ENCODE measurements around the gene MTMR10.

MTMR10 gene, protein sequence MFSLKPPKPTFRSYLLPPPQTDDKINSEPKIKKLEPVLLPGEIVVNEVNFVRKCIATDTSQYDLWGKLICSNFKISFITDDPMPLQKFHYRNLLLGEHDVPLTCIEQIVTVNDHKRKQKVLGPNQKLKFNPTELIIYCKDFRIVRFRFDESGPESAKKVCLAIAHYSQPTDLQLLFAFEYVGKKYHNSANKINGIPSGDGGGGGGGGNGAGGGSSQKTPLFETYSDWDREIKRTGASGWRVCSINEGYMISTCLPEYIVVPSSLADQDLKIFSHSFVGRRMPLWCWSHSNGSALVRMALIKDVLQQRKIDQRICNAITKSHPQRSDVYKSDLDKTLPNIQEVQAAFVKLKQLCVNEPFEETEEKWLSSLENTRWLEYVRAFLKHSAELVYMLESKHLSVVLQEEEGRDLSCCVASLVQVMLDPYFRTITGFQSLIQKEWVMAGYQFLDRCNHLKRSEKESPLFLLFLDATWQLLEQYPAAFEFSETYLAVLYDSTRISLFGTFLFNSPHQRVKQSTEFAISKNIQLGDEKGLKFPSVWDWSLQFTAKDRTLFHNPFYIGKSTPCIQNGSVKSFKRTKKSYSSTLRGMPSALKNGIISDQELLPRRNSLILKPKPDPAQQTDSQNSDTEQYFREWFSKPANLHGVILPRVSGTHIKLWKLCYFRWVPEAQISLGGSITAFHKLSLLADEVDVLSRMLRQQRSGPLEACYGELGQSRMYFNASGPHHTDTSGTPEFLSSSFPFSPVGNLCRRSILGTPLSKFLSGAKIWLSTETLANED

DNA sequence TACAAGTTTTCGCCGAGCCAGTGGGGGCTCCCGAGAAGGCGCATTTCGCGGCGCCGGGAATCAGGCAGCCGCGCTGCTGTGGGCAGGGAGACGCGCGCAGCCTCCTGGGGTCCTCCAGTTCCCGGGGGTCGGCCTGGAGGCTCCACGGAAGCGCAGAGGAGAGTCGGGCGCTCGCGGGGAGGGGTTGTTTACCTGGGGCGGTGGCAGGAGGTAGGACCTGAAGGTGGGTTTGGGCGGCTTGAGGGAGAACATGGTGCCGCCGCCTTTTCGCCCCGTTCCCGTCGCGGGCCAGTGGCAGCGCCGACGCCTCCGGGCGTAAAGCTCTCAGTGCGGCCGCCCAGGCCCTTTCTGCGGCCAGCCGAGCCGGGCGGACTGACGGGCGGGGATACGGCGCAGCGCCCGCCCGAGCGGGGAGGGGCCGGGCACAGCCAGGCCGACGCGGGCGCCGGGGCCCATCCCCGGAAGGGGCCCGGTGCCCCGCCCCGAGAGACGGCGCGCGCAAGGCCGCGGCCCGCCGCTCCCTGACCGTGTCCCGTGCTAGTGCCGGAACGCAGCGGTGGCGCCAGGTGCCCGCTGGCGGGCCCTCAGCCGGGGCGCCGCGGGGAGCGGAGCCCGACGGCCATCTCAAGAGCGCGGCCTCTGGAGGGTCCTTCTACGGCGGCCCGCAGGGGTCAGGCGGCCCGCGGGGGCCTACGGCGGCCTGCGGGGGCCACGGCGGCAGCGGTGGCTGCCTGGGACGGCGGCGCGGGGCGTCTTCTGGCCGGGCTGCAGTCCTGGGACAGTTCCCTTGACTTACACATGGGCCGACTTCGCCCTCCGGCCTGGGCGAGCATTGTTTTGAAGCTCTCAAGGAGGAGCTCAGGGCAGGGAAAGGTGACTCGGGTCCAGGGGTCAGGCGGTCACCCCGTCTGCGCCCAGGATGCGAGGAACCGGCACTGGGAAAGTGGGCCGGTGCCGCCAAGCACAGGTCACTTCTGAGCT is at the start of gene MTMR10:
MTMR10 (minus strand) TSS at position 374 of the 981 bp plus-strand sequence; CDS start at position 252, 122 bp downstream.
- DNase-seq (ENCODE audit: low read depth) = peak; percentile 36

DNA sequence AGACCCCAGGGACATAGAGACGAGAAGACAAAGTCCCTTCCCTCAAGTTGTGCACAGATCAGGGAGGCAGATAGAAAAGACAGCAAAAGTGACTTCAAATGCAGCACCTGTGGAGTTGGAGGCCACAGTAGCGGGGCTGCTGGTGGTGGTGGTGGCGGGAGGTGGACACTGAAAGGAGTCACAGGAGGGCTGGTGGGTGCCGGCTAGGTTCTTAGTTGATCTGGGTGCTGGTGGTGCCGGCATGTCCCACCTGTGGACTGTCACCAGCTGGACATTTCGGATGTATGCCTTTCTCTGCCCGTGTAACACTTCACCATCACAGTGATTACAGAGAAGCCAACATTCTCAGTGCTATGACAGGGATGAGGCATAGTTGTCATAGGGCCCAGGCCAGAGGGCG is 49.2 kb upstream of the MTMR10 start:
- no peak for DNase-seq (ENCODE audit: low read depth)

DNA sequence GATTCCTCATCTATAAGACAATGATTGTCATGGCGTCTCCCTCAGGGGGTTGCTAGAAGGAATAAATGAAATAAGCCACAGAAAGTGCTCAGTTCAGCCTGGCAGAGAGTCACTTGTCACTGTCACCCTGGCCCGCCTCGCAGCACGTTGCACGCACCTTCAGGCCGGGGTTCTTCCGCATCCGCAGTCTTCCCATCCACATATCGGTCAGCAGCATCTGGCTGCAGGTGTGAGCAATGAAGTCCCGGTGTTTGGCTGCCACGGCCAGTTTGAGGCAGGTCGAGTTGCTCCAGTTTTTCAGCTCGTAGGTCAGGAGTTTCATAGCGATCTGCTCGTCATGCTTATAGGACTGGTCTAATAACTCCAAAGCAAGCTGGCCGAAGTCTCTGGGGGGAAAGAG is 48.5 kb upstream of the MTMR10 start:
- DNase-seq (ENCODE audit: low read depth) = no peak

DNA sequence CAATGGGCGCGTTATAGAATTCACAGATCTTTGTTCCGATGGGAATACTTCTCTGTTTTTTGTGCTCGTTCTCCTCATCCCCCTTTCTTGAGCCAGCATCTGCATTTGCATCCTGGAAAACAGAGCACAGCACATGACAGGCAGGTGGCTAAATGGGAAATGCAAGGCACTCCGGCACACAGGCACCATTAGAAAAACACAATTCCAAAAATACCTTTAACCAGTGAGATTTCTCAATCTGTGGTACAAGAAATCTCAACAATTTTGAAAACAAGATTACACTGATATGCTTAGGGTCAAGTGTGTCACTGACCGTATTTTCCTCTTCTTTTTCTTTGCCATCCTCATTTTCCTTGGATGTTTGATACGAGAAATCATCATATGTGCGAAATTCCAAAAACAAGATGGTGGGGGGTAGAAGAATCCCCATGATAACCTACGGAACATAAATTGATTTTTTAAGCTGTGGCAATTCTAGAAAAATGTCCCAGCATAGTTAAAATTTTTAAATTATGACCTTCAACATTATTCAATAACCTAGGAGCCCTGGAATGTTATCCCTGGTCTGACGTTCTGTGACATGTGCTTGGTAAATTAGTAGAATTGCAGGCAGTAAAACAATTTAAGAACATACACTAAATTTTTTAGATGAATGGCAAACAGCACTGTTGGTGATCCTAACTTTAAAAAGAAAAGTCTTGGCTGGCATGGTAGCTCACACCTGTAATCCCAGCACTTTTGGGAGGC is 46.5 kb upstream of the MTMR10 start:
- no peak for DNase-seq (ENCODE audit: low read depth)

DNA sequence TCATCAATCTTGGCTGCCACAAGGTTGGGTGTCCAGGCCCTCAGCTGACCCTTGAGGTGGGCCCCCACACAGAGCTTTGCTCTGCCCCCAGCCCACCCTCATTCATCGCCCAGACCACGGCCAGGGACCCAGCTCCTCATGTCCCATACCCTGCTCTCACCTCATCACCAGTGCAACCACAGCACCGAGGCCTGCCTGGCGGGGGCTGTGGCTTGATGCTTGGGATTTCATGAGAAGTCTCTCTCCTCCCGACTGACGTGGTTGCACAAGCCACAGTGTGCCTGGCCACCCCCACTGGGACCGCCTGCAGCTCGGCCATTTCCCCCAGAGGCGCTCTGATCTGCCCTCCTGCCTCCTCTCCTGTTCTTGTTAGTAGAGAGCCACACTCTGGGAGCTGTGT is 45.4 kb upstream of the MTMR10 start:
- DNase-seq (ENCODE audit: low read depth) = no peak

DNA sequence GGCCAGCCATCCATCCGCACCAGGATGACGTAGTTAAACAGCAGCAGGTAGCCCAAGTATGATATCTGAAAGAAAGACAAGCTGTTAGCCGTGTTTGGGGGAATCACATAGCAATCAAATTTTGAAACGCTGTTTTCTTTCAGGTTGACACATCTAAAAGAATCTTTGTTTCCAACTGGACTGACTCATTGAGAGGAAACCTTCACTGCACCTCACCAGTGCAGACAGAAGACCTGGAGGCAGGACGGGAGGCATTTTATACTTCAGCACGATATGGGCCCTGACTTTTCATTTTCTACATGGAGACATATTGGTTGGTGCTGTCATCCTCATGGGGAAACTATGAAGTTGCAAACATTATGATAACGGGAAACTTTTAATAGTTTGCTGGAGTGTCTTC is 44.2 kb upstream of the MTMR10 start:
- no peak for DNase-seq (ENCODE audit: low read depth)

DNA sequence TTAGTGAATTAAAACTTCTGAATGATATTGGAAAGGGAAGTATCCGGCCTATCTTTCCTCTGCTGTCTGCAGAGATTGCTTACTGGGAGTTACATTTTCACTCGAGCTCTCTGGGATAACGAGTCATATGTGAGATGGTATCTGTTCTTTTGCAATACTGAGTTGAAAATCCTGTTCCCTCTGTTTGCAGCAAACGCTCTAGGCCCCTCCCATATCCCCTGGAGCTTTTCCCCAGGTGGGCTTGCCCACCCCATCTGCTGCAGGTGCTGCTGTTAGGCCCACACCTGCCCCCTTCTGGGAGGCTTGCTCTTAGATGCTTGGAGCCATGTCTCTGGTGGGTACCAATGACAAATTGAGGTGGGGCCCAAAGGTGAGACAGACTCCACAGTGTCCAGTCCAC is 42.7 kb upstream of the MTMR10 start:
- no peak for DNase-seq (ENCODE audit: low read depth)

DNA sequence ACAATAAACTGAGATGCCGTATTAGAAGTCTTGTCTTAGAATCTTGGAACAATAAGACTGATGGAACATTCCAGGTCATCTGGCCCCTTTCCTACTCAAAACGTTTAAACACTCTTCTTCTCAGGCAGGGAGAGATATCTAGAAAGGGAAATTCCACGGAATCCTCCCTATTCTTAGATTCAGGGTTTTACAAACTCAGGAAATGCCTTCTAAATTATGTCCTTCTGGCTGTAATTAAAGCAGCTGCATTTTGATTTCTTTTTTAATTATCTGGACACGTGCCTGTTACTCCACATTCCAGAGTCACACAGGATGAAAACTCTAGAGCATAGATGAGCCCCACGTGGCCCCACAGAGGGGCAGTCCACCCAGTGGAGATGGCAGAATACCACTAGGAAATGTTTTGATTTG is 41.5 kb upstream of the MTMR10 start:
- no peak for DNase-seq (ENCODE audit: low read depth)

DNA sequence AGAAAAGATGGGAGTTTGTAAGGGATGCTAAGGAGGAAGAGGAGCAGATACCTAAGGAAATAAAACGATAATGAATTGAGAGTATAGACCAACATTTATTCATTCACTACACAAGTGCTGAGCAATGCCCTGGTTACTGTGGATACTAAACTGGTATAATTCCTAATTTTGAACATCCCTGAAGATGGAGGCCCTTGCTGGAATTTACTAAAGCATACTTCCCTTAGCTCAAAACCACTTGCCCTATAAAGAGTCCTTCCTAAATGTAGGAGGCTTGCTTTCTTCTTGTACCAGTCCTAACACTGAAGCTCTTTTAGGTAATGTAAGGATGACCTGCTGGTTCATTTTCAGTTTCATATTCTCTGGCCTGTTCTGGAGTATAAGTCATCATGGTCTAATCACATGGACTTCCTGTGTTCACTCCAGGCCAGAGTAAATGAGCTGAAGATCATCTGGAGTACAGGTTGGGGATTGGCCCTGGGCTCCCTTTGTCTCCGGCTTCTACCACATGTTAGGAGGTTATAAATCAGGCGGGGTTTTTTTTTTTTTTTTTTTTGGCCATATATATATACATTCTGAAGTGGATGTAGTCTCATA is 40.1 kb upstream of the MTMR10 start:
- DNase-seq (ENCODE audit: low read depth) = no peak

DNA sequence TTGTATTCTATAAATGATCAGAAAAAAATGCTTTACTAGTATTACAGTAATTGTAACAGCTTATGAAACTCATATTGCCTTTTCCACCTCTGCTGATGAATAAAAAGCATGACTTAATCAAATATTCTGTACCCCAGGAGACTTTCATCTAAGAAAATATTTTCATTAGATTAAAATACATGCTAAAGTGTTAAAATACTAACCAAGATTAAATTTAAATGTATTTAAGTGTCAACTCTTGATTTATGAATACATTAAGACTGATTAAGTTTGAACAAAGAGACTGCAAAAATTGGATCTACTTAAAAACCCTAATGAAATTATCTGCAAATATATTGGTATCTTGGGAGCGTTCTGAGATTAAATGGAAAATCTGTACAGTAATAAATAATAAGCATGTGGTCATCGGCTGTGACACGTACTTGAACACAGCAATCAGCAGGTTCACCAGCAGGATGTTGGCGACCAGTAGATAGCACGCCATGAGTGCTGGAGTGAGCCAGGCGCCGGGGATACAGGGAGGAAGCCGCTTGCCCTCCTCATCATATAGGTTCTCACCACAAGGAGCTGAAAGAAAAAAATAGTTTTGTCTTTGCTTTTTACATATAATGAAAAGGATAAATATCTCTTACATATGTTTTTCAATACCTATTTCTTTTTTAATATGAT is 36.6 kb upstream of the MTMR10 start:
- DNase-seq (ENCODE audit: low read depth) = no peak

DNA sequence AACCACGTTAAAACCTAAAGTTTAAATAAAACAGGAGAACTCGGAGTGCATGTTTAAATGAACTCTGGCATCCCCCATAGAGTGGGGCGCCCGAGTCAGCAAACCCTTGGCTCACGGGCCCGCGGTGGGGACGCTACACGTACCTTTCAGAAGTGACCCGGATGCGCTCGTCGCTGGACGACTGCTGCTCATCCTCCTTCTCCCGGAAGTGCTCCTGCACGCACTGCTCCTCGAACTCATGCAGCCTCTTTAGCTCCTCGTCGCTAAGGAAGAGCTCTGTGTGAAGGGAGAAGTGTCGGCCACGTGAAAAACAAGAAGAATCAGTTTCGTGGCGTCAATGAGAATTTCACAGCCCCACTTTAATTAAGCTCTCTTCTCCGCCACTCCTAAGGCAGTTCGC is 34.6 kb upstream of the MTMR10 start:
- DNase-seq (ENCODE audit: low read depth) = no peak

DNA sequence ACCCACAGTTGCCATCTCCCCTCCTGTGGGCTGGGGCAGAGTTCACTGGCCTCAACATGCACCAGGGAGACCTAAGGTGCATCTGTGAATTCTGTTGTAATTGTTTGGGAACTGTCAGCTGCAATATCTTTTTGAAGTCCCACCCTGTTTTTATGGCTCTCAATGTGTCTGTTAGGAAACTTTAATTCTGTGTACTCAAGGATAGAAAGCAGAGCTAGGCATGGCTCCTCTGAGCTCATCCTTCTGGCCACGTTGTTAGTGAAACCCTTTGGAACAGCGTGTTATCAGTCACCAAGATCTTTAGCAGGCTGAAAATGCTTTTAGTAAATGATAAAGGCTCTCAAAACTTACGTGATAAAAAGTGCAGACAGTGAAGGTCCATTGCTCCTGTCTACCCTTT is 33.6 kb upstream of the MTMR10 start:
- DNase-seq (ENCODE audit: low read depth) = no peak

DNA sequence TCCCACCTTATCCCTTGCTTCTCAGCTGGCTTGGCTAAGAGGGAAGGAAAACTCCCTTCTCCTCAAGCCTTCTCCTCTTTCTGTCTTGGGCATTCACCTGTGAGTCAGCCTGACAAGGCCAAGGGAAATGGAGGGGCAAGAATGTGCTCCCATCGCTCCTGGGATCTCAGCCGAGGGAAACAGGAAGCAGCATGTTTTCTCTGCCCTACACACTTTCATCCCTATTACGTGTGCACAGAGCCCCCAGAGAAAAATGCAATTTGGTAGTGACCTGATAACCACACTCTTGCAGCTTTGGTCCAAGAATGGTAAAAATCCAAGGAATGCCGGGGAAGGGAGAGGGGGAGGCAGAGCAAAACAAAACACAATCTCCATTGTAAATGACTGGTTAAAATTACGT is 32.9 kb upstream of the MTMR10 start:
- peak; percentile 98 for DNase-seq (ENCODE audit: low read depth)

DNA sequence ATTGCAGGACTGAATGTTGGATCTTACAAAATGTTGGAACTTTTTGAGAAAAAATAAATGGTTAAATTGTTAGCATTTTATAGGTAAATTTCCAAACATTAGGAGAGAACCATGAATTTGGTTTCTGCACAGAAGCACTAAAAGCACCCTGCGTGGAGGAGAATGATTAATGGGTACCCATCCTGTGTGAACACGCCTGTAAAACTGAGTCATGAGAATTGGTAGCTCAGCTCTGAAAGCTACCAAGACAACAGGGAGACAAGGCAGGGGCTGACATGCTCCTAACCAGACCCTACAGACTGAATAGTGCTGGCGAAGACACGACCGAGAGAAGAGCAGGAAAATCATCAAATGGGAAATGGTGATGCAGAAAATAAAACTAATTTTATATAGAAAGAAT is 32.4 kb upstream of the MTMR10 start:
- no peak for DNase-seq (ENCODE audit: low read depth)

DNA sequence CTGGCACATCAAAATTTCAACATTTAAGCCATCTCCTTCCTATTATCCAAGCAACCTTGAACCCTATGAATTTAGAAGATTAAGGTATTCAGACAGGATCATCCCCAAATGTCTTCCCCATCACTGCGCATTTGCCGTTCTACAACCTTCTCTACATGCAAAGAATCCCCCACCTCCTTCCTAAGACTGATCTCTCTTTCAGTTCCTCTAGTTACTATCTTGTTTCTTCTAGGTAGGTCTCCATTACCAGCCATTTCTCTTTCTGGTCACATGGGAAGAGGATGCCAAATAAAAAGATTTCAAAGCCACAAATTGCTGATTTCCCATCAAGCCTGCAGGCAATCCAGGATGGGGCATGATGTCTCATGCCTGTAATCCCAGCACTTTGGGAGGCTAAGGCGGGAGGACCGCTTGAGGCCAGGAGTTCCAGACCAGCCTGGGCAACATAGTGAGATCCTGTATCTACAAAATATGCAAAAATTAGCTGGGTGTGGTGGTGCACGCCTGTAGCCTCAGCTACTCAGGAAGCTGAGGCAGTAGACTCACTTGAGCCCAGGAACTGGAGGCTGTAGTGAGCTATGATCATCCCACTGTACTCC is 29.7 kb upstream of the MTMR10 start:
- DNase-seq (ENCODE audit: low read depth) = no peak

DNA sequence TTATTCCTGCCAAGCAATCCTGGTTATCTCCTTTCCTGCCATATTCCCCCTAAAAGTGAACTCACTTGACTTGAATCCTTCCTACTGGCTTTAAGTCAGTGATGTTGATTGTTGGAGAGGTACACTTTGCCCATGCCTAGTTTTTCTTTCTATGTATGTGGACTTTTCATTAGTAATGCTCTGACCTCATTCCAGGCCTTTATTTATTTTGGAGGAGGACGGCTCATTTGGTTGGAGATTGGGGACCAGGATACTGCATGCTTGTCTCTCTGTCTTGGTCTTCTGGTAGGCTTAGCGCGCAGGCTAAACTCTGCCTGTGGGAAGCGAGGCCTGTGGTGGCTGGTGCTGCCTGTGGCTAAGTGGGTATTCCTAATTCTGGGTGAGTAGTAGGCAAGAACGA is 29.1 kb upstream of the MTMR10 start:
- no peak for DNase-seq (ENCODE audit: low read depth)

DNA sequence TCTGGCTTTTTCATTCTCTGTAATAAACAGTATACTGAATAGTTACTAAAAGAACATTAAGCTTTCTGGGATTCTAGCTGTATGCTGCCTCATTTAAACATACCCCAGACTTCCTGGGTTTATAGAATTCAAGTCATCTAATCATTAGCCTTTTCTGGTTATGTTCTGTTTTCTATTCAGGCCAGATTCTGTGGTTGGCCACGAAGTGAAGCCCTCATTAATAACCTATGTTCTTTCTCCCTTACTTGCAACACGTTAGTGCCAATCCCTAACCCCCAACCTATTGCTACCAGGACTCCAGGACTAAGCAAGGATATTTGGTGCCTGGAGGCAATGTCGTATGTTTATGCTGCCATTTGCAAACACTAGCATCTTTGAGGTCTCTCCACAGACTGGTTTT is 28.6 kb upstream of the MTMR10 start:
- DNase-seq (ENCODE audit: low read depth) = no peak

DNA sequence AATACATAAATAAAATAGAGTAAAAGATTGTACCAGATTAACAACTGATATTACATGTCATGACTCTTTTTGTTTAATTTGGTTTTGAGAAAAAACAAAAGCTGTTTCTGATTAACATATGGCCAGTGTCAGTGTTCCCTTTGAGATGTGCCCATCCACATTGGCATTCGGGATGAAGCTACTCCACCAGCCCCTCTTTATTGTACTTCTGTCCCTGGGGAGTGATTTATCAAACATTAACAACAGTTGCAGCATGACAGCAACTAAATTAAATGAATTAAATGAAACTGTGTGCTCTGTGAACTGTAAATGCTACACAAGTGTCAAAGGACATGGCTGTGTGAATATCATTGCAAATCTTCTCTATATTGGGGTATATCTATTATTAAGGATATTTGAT is 25.9 kb upstream of the MTMR10 start:
- no peak for DNase-seq (ENCODE audit: low read depth)

DNA sequence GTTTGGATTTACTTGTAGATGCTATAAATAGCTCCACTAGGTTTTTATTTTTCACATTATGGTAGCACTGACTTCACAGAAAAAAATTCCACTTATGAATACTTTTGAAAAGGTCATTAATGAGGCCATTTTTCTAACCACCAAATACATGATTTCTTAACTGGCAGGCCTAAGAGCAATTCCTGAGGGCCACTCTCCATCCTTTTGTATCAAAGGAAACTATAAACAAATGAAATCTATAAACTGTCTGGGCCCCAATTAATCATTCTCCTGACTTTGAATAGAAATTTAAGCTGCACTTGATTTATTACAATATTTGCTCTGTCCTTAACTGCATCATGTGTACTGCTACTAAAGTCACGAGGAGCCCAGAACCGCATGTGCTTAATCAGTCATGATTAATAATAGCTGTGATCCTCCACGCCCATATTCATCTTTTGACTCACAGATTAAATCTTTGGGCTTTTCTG is 25.1 kb upstream of the MTMR10 start:
- DNase-seq (ENCODE audit: low read depth) = no peak

DNA sequence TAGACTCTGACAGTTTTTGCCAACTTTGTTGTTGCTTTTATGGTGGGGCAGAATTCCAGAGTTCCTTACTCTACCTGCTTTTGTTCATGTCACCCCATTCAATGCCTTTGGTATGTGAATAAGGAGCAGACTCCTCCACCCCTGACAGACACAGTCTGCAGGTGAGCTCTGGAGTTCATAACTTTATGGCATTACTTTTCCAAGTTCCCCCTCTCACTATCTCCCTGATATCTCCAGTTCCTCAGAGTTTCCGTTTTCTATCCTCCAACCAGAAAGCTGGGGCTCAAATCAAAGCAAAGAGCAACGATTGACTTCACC is 23.1 kb upstream of the MTMR10 start:
- no peak for DNase-seq (ENCODE audit: low read depth)

All from HS-5 (cell line).